Nephron (organoid): ENCODE results near the gene SH3BP1.

Experiments
- H3K27ac Mint-ChIP-seq, 3 experiments: 2 replicates each; pipeline ENCODE4 v1.8.0; 2020; ENCODE audit warnings: mixed read lengths in 3 of 3, mild to moderate bottlenecking in 2 of 3, moderate library complexity in 1 of 3
- H3K27me3 Mint-ChIP-seq: 2 replicates; pipeline ENCODE4 v1.8.0; 2021; ENCODE audit warnings: low read depth, mild to moderate bottlenecking, moderate library complexity, mixed read lengths
- H3K36me3 Mint-ChIP-seq: 2 replicates; pipeline ENCODE4 v1.8.0; 2020; ENCODE audit warnings: low read depth, mixed read lengths
- H3K4me1 Mint-ChIP-seq: 2 replicates; pipeline ENCODE4 v1.8.0; 2020; ENCODE audit warnings: mixed read lengths
- H3K4me3 Mint-ChIP-seq, 3 experiments: 2 replicates each; pipeline ENCODE4 v1.8.0; 2020; ENCODE audit warnings: mild to moderate bottlenecking in 3 of 3, mixed read lengths in 3 of 3, moderate library complexity in 2 of 3
- H3K9me3 Mint-ChIP-seq: 2 replicates; pipeline ENCODE4 v1.8.0; 2020; ENCODE audit warnings: mixed read lengths
- TF ChIP-seq, protein P1 (sequence below), 3 experiments: fragments of 200-600 bp; sonication (generic); IDR thresholded peaks; one replicate each; pipeline ENCODE4 v1.5.0; 2021; ENCODE audit warnings: antibody characterized with exemption in 3 of 3; ENCODE audit not compliant: unreplicated experiment in 3 of 3

Gene SH3BP1

DNA sequence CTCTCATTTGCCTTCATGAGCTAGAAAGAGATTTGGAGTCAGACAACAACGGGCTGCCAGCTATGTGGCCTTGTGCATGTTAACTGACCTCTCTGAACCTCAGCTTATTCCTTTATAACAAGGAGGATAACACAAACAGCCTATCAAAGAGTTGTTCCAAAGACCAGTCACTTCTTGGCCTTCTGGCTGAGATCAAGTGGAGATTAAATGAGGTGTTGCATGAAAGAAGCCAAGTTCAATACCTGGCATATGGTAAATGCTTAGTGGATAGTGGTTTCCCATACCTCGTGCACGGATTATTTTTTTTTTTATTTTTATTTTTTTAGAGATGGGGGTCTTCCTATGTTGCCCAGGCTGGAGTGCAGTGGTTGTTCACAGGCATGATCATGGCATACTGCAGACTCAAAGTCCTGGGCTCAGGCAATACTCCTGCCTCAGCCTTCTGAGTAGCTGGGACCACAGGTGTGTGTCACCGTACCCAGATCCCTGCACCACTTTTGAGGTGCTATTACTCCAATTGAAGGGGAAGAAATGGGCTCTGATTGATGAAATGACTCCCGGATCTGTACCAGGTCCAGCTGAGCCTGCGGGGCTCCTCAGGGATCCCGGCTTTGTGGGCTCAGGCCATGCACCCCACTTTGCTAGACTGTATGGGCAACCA, 40.9 kb downstream of the SH3BP1 start:
- TF ChIP-seq, protein P1, sequence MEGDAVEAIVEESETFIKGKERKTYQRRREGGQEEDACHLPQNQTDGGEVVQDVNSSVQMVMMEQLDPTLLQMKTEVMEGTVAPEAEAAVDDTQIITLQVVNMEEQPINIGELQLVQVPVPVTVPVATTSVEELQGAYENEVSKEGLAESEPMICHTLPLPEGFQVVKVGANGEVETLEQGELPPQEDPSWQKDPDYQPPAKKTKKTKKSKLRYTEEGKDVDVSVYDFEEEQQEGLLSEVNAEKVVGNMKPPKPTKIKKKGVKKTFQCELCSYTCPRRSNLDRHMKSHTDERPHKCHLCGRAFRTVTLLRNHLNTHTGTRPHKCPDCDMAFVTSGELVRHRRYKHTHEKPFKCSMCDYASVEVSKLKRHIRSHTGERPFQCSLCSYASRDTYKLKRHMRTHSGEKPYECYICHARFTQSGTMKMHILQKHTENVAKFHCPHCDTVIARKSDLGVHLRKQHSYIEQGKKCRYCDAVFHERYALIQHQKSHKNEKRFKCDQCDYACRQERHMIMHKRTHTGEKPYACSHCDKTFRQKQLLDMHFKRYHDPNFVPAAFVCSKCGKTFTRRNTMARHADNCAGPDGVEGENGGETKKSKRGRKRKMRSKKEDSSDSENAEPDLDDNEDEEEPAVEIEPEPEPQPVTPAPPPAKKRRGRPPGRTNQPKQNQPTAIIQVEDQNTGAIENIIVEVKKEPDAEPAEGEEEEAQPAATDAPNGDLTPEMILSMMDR (IDR thresholded peaks at IDR 0.05; ENCODE audit: unreplicated experiment in 3 of 3): no peak
- H3K4me1 Mint-ChIP-seq: peaks cover 32% of the 10 kb centered on the region
- peaks cover 6% of the 10 kb centered on the region for H3K36me3 Mint-ChIP-seq
- peak overlapping the region; percentile 6 to 78 (median 54) for H3K27ac Mint-ChIP-seq
- no peaks in the 10 kb centered on the region for H3K27me3 Mint-ChIP-seq
- H3K9me3 Mint-ChIP-seq: no peaks in the 10 kb centered on the region
- peak overlapping the region in 1 of 3 experiments; percentile 70 for H3K4me3 Mint-ChIP-seq

DNA sequence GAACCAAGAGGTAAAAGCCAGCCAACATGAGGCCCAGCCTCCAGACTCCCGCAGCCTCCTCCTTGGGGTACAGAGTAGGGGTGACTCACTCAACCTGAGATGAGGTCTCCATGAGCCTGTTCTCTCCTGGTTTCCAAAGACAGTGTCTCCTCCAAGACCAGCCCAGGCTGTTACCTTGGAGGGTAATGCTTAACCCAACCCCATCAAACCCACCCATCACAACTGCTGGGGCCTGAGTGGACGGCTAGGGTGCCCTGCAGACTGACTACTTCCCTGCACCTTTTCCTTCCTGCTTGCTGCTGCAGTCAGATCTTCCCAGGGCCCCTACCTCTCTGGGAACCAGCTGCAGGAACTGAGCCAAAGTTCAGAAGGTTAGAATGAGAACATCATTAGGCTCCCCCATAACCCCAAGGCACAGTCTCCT, 41.5 kb downstream of the SH3BP1 start:
- Mint-ChIP-seq H3K36me3 (peaks cover 6% of the 10 kb centered on the region), H3K4me3 (peak overlapping the region in 2 of 3 experiments; percentile 34 to 40), H3K27me3 (no peaks in the 10 kb centered on the region), H3K4me1 (peaks cover 32% of the 10 kb centered on the region), H3K27ac (peak overlapping the region in 2 of 3 experiments; percentile 54 to 78), H3K9me3 (no peaks in the 10 kb centered on the region)
- TF ChIP-seq, protein P1 (IDR thresholded peaks at IDR 0.05; ENCODE audit: unreplicated experiment in 3 of 3): no peak

DNA sequence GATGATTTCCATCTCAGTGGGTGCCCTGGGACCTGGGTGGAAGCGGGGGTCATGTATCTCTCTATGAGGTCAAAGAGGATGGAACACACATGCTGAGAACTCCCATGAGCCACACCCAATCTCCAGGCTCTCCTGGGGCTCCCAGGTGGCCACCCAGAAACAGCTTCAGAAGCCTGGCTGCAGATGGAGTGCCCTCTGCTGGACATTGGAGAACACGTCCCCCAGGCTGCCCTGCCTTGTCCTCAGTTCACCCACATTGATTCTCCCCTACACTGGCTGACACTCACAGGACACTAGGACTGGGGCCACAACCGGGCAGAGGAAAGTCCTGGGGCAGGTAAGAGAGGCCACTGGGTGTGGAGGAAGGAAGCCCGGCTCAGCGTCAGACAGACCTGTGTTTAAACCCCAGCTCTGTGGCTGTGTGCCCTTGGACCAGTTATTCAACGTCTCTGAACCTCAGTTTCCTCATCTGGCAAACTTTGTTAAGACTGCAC, 42.1 kb downstream of the SH3BP1 start:
- Mint-ChIP-seq H3K36me3 (peaks cover 6% of the 10 kb centered on the region), H3K27me3 (no peaks in the 10 kb centered on the region), H3K27ac (peak overlapping the region; percentile 50 to 78 (median 54)), H3K9me3 (no peaks in the 10 kb centered on the region), H3K4me3 (peak overlapping the region in 2 of 3 experiments; percentile 23 to 43), H3K4me1 (peaks cover 32% of the 10 kb centered on the region)
- TF ChIP-seq, protein P1 (IDR thresholded peaks at IDR 0.05; ENCODE audit: unreplicated experiment in 3 of 3): peak; percentile 70 to 85 (median 81)

DNA sequence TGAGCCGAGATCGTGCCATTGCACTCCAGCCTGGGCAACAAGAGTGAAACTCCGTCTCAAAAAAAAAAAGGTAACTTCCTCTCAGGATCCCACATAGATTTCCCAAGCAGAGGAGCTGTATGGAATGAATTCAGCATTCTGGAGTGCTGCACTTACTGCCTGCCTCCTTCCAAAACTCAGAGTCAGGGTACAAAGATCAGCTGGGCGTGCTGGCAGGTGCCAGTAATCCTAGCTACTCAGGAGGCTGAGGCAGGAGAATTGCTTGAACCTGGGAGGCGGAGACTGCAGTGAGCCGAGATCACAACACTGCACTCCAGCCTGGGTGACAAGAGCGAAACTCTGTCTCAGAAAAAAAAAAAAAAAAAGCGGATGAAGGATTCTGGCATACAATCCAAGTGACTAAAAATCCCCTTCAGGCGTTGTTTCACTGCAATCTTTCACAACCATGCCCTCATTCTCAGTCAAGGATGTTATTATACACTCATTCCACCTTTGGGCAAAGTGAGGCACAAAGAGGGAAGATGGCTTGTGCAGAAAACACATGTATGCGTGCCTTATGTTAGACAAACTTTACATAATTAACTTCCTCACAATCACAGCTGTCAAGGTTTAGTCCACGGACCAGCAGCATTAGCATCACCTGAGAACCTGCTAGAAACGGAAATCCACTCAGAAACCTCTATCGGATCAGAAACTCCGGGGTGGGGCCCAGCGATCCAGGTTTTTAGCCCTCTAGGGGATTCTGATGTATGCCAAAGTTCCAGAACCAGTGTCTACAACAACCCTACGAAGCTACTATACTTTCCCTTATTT, 45.5 kb downstream of the SH3BP1 start:
- Mint-ChIP-seq H3K9me3 (no peaks in the 10 kb centered on the region), H3K36me3 (peaks cover 8% of the 10 kb centered on the region), H3K4me1 (peaks cover 20% of the 10 kb centered on the region), H3K27ac (peak overlapping the region in 2 of 3 experiments; percentile 57 to 95), H3K4me3 (peak overlapping the region; percentile 97 to 98 (median 97)), H3K27me3 (no peaks in the 10 kb centered on the region)
- TF ChIP-seq, protein P1 (IDR thresholded peaks at IDR 0.05; ENCODE audit: unreplicated experiment in 3 of 3): no peak

DNA sequence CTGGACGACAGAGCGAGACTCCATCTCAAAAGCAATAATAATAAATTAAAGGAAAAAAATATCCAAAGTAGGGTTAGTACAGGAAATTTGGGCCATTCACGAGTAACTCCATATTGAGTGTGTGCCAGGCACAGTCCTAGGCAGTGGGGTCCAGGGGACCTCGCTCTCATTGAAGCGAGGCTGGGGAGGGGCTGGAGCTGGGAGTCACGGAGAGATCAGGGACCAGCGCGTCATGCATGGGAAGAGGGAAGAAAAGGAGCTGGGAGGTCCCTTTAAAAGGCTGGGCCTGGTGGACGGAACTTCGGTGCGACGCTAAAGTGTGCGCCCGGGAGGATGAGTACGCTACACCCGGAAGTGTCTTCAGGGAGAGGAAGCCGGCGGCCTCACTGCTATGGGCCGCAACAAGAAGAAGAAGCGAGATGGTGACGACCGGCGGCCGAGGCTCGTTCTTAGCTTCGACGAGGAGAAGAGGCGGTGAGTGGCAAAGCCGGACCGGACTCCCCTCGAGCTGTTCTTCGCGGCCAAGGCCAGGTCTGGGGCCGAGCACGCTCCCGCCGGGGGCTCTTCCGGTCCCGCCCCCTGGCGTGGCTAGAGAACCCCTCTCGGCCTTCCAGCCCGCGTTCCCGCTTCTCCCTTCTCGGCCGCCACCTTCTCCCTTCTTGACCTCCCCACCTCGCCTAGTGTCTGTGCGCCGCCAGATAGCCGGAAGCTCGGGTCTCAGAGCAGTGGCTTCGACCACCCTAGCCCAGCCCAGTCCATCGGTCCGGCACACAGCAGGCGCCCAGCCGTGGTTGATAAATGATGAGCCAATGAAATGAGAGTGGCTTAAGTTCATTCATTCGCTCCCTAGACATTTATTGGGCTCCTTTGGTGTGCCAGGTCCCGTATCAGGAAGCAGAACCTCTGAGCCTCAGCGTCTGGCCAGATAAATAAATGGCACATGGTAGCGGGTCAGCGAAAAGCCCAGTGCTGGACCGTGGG, 46.8 kb downstream of the SH3BP1 start, which contains the start of gene NOL12:
Gene NOL12, plus strand, starts transcription at position 342 of the 981 bp plus-strand sequence. Its CDS starts 50 bp downstream, at position 392.
- Mint-ChIP-seq H3K27ac (peak within 1 kb of the TSS; percentile 79 to 95 (median 95)), H3K36me3 (peaks cover 16% of the 10 kb centered on the region), H3K27me3 (no peaks in the 10 kb centered on the region), H3K4me1 (peaks cover 15% of the 10 kb centered on the region), H3K4me3 (peak within 1 kb of the TSS; percentile 97 to 98 (median 97)), H3K9me3 (no peaks in the 10 kb centered on the region)
- TF ChIP-seq, protein P1 (IDR thresholded peaks at IDR 0.05; ENCODE audit: unreplicated experiment in 3 of 3): no peak
